ENCODE results near the gene PDCD2L. TPM values are rescaled to one million over a fixed set of nuclear protein-coding genes. Genes with fewer than 3 reads are reported as not detected.
"Not testable (repeated sequence)": the region's sequence is repeated elsewhere in the genome, so short reads cannot be mapped to it uniquely, and the experiment has no call there.

The PDCD2L gene
- total RNA-seq, 1 experiment from 2014 or later = 27.1 TPM

DNA sequence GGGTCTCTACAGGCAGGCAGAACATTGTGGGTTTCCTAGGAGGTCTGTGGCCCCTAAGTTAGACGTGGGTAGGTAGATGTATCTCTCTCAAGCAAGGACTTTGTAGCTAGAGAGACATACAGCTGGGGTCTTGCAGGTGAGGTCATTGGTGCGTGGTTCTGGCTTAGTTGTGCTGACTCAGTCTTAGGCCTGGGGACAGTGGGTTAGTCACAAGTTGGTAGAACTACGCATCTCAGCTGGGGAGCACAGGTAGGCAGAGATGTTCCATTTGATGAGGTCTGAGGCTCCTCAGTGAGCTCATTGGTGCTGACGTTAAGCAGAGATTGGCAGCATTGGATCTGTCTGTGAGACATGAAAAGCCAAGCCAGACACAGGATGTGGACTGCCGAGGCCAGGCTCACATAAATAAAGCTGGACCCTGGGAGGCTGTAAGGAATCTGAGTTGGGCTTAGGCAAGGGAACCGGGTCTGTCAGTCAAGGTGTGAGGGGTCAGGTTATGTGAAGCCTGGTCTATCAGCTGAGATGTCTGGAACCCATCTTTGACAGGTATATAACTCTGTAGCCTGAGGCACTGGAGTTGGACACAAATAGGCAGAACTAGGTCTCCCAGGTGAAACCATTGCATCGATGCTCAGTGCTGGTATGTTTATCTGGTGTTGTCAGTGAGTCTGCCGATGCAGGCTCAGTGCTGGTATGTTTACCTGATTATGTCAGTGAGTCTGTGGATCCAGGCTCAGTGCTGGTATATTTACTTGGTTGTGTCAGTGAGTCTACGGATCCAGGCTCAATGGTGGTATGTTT lies 17.4 kb upstream of the PDCD2L start:
- CTCF ChIA-PET = no interaction called here
- POLR2A ChIA-PET (ENCODE audit: low non-redundant PET) = interaction anchor here (0.5 to 0.7 kb wide), 3 partner anchors 11 to 401 kb away, joined by 5 to 8 read pairs (median 5); no protein-coding TSS in a partner anchor
- no TSS peak for BruUV-seq (replicated peaks)
- Histone ChIP-seq H3K4me1 (ENCODE audit: insufficient read depth, low read length, poor library complexity, severe bottlenecking) (no peaks in the 10 kb centered on the region), H3K27me3 (replicated peaks; ENCODE audit: insufficient read depth, low read depth, low read length, poor library complexity) (no peaks in the 10 kb centered on the region), H3K9me3 (ENCODE audit: low read depth, low read length, poor library complexity, severe bottlenecking) (no peaks in the 10 kb centered on the region), H3K36me3 (ENCODE audit: insufficient read depth, low read length, poor library complexity, severe bottlenecking) (peaks cover 81% of the 10 kb centered on the region), H3K27ac (ENCODE audit: low read depth, low read length, poor library complexity, severe bottlenecking) (no peak overlapping the region), H3K4me3 (ENCODE audit: low read depth, low read length, poor library complexity, severe bottlenecking) (no peak overlapping the region)
- TF ChIP-seq EZH2 (IDR thresholded peaks at IDR 0.05; ENCODE audit: borderline replicate concordance, low read depth, low read length, poor library complexity, severe bottlenecking) = no peak
- TF ChIP-seq, protein P1, sequence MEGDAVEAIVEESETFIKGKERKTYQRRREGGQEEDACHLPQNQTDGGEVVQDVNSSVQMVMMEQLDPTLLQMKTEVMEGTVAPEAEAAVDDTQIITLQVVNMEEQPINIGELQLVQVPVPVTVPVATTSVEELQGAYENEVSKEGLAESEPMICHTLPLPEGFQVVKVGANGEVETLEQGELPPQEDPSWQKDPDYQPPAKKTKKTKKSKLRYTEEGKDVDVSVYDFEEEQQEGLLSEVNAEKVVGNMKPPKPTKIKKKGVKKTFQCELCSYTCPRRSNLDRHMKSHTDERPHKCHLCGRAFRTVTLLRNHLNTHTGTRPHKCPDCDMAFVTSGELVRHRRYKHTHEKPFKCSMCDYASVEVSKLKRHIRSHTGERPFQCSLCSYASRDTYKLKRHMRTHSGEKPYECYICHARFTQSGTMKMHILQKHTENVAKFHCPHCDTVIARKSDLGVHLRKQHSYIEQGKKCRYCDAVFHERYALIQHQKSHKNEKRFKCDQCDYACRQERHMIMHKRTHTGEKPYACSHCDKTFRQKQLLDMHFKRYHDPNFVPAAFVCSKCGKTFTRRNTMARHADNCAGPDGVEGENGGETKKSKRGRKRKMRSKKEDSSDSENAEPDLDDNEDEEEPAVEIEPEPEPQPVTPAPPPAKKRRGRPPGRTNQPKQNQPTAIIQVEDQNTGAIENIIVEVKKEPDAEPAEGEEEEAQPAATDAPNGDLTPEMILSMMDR (conservative IDR thresholded peaks at IDR 0.05; ENCODE audit: low read depth, low read length) = no peak
- intact Hi-C loops (cut with micrococcal nuclease; ENCODE audit: unreplicated experiment) = no loop called here
- no peak for DNase-seq (ENCODE audit: low spot score)

DNA sequence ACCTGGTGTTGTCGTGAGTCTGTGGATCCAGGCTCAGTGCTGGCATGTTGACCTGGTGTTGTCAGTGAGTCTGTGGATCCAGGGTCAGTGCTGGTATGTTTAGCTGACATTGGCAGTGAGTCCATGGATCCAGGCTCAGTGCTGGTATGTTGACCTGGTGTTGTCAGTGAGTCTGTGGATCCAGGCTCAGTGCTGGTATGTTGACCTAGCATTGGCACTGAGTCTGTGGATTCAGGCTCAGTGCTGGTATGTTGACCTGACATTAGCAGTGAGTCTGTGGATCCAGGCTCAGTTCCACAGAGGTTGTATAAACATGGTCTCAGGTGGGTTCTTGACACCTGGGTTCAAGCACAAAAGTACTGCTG lies 16.8 kb upstream of the PDCD2L start:
- no peak overlapping the region for H3K27ac ChIP-seq (ENCODE audit: low read depth, low read length, poor library complexity, severe bottlenecking)
- peaks cover 81% of the 10 kb centered on the region for H3K36me3 ChIP-seq (ENCODE audit: insufficient read depth, low read length, poor library complexity, severe bottlenecking)
- intact Hi-C loops (cut with micrococcal nuclease; ENCODE audit: unreplicated experiment) = no loop called here
- no peaks in the 10 kb centered on the region for H3K4me1 ChIP-seq (ENCODE audit: insufficient read depth, low read length, poor library complexity, severe bottlenecking)
- CTCF ChIA-PET = no interaction called here
- H3K27me3 ChIP-seq (replicated peaks; ENCODE audit: insufficient read depth, low read depth, low read length, poor library complexity) = no peaks in the 10 kb centered on the region
- POLR2A ChIA-PET (ENCODE audit: low non-redundant PET) = no interaction called here
- DNase-seq (ENCODE audit: low spot score) = no peak
- no TSS peak for BruUV-seq (replicated peaks)
- TF ChIP-seq, protein P1 (conservative IDR thresholded peaks at IDR 0.05; ENCODE audit: low read depth, low read length) = no peak
- no peak for TF ChIP-seq EZH2 (IDR thresholded peaks at IDR 0.05; ENCODE audit: borderline replicate concordance, low read depth, low read length, poor library complexity, severe bottlenecking)
- H3K4me3 ChIP-seq (ENCODE audit: low read depth, low read length, poor library complexity, severe bottlenecking) = no peak overlapping the region
- no peaks in the 10 kb centered on the region for H3K9me3 ChIP-seq (ENCODE audit: low read depth, low read length, poor library complexity, severe bottlenecking)

DNA sequence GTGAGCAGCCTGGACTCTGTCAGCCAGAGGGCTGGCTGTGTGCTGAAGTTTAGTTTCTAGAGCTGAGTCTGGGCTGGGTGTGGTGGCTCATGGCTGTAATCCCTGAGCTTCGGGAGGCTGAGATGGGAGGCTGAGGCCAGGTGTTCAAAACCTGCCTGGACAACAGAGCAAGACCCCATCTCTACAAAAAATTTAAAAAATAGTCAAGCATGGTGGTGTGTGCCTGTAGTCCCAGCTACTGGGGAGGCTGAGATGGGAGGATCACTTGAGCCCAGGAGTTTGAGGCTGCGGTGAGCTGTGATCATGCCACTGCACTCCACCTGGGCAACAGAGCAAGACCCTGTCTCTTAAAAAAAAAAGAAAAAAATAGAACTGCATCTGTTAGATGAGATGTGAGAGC lies 15.5 kb upstream of the PDCD2L start:
- H3K4me3 ChIP-seq (ENCODE audit: low read depth, low read length, poor library complexity, severe bottlenecking); POLR2A ChIA-PET (ENCODE audit: low non-redundant PET); H3K4me1 ChIP-seq (ENCODE audit: insufficient read depth, low read length, poor library complexity, severe bottlenecking); BruUV-seq (replicated peaks); H3K9me3 ChIP-seq (ENCODE audit: low read depth, low read length, poor library complexity, severe bottlenecking); H3K27me3 ChIP-seq (replicated peaks; ENCODE audit: insufficient read depth, low read depth, low read length, poor library complexity); DNase-seq (ENCODE audit: low spot score); CTCF ChIA-PET; intact Hi-C loops (cut with micrococcal nuclease; ENCODE audit: unreplicated experiment); H3K27ac ChIP-seq (ENCODE audit: low read depth, low read length, poor library complexity, severe bottlenecking): not testable (repeated sequence)
- H3K36me3 ChIP-seq (ENCODE audit: insufficient read depth, low read length, poor library complexity, severe bottlenecking) = peaks cover 72% of the 10 kb centered on the region

DNA sequence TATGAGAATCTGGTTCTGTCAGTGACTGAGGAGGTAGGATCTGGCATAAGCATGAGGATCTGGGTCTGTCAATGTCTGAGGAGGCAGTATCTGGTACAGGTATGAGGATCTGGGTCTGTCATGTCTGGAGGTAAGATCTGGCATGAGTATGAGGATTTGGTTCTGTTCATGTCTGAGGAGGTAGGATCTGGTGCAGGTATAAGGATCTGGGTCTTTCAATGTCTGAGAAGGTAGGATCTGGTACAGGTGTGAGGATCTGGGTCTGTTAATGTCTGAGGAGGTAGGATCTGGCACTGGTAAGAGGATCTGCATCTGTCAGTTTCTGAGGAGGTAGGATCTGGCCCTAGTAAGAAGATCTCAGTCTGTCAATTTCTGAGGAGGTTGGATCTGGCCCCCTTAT lies 12.4 kb upstream of the PDCD2L start:
- Histone ChIP-seq H3K9me3 (ENCODE audit: low read depth, low read length, poor library complexity, severe bottlenecking) (no peaks in the 10 kb centered on the region), H3K27me3 (replicated peaks; ENCODE audit: insufficient read depth, low read depth, low read length, poor library complexity) (no peaks in the 10 kb centered on the region), H3K27ac (ENCODE audit: low read depth, low read length, poor library complexity, severe bottlenecking) (no peak overlapping the region), H3K4me1 (ENCODE audit: insufficient read depth, low read length, poor library complexity, severe bottlenecking) (no peaks in the 10 kb centered on the region), H3K36me3 (ENCODE audit: insufficient read depth, low read length, poor library complexity, severe bottlenecking) (peaks cover 71% of the 10 kb centered on the region), H3K4me3 (ENCODE audit: low read depth, low read length, poor library complexity, severe bottlenecking) (no peak overlapping the region)
- intact Hi-C loops (cut with micrococcal nuclease; ENCODE audit: unreplicated experiment) = no loop called here
- TF ChIP-seq, protein P1 (conservative IDR thresholded peaks at IDR 0.05; ENCODE audit: low read depth, low read length) = no peak
- no TSS peak for BruUV-seq (replicated peaks)
- no peak for DNase-seq (ENCODE audit: low spot score)
- CTCF ChIA-PET = no interaction called here
- POLR2A ChIA-PET (ENCODE audit: low non-redundant PET) = no interaction called here
